IPS-11a (cell line): Measurements from ENCODE around the gene ZNF883.
A peak's percentile ranks its signal among the peaks of the same experiment; 100 is the strongest.
"Not testable (repeated sequence)": the region's sequence is repeated elsewhere in the genome, so short reads cannot be mapped to it uniquely, and the experiment has no call there.

Source experiments
- H3K4me3 ChIP-seq: one replicate; pipeline ENCODE4 v1.5.1; 2013; ENCODE audit warnings: low read depth, low read length, control low read depth

The ZNF883 gene

GRCh38 chr9:113011911-113012381 is at the start of gene ZNF883:
Gene ZNF883, minus strand, starts transcription at chr9:113012192.
- peak within 1 kb of the TSS; percentile 58 for H3K4me3 ChIP-seq

GRCh38 chr9:113061072-113061850 is 49.3 kb upstream of the ZNF883 start:
- not testable (repeated sequence) for H3K4me3 ChIP-seq

DNA sequence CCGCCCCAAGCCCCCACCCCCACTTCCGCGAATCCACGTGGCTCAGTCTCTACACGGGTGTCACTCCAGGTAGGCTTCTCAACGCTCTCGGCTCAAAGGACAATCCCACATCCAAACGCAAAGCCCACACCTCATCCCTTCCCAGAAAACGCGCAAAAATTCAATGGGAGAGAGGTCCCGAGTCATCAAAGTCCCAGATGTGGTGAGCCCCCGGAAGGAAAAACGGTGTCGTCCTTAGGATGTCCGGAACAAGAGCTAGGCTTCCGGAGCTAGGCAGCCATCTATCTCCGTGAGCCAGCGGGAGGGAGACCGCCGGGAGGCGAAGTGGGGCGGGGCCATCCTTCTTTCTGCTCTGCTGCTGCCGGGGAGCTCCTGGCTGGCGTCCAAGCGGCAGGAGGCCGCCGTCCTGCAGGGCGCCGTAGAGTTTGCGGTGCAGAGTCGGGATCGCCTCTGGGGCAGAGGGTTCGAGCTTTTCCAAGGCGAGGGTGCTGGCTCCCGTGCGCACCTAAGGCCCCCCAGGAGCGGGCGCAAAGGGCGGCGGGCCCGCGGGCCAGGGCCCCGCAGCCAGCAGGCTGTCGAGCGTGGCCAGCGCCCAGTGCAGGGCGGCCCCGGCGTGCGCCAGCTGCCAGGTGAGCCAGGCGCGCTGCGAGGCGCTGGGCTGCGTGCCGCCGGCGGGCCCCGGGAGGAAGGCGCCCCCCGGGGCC is 47.7 kb upstream of the ZNF883 start:
- H3K4me3 ChIP-seq, result not testable (repeated sequence)

DNA sequence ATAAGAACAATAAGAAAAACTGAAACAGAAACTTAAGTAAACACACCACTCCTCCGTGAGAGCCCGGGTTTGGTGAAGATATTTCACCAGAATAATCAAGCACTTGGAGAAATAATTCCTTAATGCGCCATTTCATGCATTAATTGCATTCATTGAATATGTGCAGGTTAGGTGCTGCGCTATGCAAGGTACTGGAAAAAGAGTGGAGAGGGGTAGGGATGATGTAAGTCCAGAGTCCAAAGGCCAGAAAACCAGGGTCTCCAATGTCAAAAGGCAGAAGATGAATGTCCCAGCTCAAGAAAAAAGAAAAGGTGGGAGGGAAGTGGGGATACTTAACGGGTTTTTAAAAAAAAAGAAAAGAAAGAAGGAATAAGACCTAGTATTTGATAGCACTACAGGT is 45.2 kb upstream of the ZNF883 start:
- H3K4me3 ChIP-seq, result peak overlapping the region; percentile 93

DNA sequence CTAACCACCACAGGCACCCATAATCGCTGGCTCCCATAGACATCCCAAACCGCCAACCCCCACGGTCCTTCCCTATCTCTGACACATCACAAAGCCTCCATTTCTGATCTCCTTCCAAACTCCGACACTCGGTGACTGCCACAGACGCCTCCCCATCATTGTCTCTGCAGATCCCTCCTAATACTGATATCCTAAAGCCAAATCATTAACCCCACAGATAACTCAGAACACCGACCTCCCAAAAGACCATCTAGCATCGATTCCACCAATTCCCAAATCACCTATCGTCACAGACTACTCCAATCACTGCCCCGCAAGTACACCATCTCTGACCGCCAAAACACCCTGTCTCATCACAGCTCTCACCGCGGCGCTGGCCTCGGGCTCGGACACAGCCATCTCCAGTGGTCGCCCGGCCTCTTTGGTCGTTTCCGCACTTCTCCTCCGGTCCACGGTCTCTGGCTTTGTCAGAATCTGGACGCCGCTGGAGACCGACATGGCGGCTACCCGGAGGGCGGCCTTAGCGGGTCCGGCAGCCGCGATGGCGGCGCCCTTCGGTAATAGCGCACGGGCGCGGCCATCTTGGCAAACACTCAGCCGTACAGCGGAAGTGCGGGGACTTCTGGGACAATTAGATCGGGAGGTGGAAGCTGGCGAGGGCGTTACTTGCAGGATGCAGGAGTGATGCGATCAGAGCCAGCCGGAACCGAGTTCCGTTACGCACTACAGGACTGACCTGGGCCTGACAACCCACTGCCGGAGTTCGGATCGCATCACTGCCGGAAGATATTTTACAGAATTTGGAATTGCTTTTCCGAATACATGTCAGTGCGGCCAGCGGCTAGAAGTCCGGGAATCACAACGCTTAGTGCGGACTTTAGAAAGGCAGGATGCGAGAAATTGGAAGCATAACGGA is 44.5 kb upstream of the ZNF883 start, which contains the start of gene ZFP37:
Gene ZFP37 (minus strand): TSS at position 534 of the 916 bp plus-strand sequence. CDS start 36 bp downstream, at position 498.
- H3K4me3 ChIP-seq, result peak within 1 kb of the TSS; percentile 93

DNA sequence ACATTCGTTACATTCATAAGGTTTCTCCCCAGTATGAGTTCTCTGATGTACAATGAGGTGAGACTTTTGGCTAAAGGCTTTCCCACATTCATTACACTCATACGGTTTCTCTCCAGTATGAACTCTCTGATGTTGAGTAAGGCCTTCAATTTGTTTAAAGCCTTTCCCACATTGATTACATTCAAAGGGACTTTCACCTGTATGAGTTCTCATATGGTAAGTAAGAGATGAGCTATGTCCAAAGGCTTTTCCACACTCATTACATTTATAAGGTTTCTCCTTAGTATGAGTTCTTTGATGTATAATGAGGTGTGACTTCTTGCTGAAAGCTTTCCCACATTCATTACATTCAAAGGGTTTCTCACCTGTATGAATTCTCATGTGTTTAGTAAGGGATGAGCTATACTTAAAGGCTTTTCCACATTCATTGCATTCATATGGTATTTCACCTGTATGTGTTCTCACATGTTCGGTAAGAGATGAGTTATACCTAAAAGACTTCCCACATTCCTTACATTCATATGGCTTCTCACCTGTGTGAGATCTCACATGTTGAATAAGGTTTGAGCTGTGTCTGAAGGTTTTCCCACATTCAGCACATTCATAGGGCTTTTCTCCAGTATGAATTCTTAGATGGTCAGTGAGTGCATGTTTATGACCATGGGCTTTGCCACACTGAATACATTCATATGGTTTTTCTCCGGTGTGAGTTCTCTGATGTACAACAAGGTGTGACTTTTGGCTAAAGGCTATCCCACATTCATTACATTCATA is 31.1 kb upstream of the ZNF883 start:
- H3K4me3 ChIP-seq, result no peak overlapping the region

DNA sequence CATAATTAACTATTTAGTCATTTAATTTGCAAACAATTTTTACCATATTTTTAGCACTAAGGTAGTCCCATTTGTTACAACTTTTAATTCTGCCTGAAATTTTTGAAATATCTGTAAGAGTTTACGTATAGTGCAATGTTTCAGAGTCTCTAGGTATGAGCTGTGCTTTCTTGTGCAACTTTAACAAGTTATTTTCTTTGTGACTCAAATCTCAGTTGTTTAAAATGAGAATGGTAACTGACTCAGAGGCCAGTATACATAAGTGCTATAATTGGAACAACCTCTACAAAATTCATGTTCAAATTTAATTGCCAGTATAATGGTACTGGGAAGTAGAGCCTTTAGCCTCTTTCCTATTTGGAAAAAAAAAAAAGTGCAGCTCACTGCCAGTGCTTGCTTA is 14.2 kb upstream of the ZNF883 start:
- no peak overlapping the region for H3K4me3 ChIP-seq

- H3K4me3 ChIP-seq, result no peak overlapping the region
Observed at GRCh38 chr9:113018247-113018646, 6.3 kb upstream of the ZNF883 start.

GRCh38 chr9:113012492-113012891 is 500 bp upstream of the ZNF883 start:
- H3K4me3 ChIP-seq, result peak overlapping the region; percentile 58

- no peak overlapping the region for H3K4me3 ChIP-seq
Observed at GRCh38 chr9:113005777-113006176, 6.2 kb downstream of the ZNF883 start.

GRCh38 chr9:112997236-112997941 is 14.6 kb downstream of the ZNF883 start:
- no peak overlapping the region for H3K4me3 ChIP-seq

GRCh38 chr9:112971415-112971814 is 40.6 kb downstream of the ZNF883 start:
- H3K4me3 ChIP-seq, result no peak overlapping the region

DNA sequence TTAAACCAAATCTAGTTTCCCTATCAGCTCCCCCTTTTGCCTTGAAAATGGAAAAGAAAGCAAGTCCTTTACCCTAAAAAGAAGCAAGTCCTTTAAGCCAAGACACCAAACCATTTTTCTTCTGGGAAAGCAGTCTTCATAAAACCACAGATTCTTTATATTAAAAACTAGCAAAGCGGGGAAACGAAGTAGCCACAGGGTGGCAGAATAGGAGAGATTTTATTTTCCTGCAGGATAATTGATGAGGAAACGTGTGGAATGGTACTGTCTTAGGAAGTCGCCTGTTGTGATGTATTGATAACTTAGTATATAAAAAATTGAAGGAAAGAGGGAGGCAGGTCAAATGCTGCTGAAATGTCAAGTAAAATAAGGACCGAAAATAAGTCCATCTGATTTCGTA is 41.1 kb downstream of the ZNF883 start:
- H3K4me3 ChIP-seq, result no peak overlapping the region

DNA sequence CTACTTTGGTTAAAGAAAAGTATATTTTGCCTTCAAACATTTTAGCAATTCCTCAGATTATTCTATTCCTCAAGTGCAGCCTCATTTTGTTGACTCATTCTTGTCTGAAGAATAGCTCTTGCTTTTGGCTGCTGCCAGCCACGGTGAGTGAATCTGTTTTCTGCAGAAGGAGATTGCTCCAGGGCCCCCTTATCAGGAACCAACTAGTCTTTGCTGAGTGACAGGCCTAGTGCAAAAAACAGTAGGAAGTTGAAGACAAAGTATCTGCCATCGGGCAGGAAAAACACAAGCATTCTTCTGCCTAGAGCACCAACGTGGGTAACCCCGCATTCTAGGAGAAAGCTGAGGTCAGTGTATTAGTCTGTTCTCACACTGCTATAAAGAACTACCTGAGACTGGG is 42.3 kb downstream of the ZNF883 start:
- H3K4me3 ChIP-seq, result no peak overlapping the region

- no peak overlapping the region for H3K4me3 ChIP-seq
Observed at GRCh38 chr9:112955550-112955949, 56.4 kb downstream of the ZNF883 start.

GRCh38 chr9:112945620-112946208 is 66.3 kb downstream of the ZNF883 start:
- no peak overlapping the region for H3K4me3 ChIP-seq

DNA sequence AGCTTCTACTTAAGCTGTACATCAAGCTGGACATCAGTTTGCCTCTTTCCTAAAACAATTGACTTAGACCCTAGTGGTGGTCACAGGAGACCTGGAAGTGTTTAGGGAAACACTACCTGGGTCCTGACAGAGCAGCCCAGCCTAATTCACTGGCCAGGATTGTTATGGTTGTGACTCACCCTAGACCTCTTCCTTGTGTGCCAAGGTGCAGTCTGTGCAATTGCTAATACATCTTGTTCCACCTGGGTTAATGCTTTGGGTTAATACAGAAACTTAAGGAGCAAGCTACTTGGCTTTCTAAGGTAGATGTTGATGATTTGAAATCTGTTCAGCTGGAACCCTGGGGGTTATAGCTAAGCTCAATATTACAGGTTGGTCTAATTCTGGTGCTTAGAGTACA is 72.6 kb downstream of the ZNF883 start:
- no peak overlapping the region for H3K4me3 ChIP-seq

DNA sequence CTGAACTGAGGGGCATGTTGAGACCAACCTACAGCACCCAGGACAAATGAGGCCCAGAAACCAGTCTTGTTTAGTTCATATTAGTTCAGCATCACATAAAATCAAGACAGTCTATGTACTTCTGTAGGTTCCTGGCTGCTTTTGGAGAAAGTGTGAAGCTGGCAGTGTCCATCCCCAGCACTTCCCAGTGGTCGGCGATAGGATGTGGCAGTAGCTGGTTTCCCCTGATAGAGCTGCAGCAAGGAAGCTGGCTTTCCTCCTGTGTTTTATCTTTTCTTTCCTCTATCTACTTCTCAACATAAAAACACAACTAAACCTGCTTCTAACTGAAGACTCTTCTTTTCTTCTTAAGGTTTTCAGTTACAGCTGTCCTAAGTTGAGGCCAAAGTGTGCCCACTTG is 78.3 kb downstream of the ZNF883 start:
- no peak overlapping the region for H3K4me3 ChIP-seq

DNA sequence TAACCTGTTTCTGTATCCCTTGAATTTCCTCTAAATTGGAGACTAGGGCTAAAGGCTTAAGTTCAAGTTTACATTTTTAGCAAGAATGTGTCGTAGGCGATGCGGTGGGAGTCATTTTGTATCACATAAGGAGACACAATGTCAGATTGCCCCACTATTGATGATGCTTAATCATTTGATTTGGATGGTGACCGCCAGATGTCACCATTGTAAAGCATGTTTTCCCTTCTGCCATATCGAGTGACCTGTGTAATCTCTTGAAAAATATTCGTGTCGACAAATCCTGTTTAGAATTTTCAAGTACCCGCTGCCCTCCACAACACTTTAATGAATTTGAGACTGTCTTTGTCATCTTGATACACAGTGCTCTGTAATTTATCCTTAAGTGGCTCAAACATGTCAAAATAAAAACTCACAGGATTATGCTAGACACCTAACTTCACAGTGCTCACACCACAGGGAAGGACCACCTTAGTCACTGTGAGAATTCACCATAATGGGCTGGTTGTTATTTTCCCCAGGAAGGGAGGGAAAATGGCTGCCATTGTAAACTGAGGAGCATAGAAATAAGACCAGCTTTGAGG is 86.8 kb downstream of the ZNF883 start:
- H3K4me3 ChIP-seq, result no peak overlapping the region
